HAP-1 (cell line): Measurements from ENCODE around the gene DNAJC27.

ENCODE experiments used
- DNase-seq, 2 experiments: peaks; one replicate each; pipeline ENCODE4 v3.0.0-alpha.2; 2016 to 2020; ENCODE audit warnings: low spot score in 2 of 2
- H3K27me3 ChIP-seq: fragments of 250-450 bp; sonication (Bioruptor Pico); 2 replicates; pipeline ENCODE4 v1.5.1; 2020; ENCODE audit warnings: low read depth, mild to moderate bottlenecking, moderate library complexity
- H3K36me3 ChIP-seq: fragments of 250-450 bp; sonication (Bioruptor Pico); replicated peaks from 2 replicates; pipeline ENCODE4 v1.5.1; 2020; ENCODE audit warnings: mild to moderate bottlenecking
- H3K4me1 ChIP-seq: fragments of 250-450 bp; sonication (Bioruptor Pico); 2 replicates; pipeline ENCODE4 v1.5.1; 2020; ENCODE audit warnings: mild to moderate bottlenecking
- H3K4me3 ChIP-seq: fragments of 250-450 bp; sonication (Bioruptor Pico); 2 replicates; pipeline ENCODE4 v1.5.1; 2020; ENCODE audit warnings: mild to moderate bottlenecking, moderate library complexity
- H3K9me3 ChIP-seq: fragments of 250-450 bp; sonication (Bioruptor Pico); 2 replicates; pipeline ENCODE4 v1.5.1; 2020; ENCODE audit warnings: mild to moderate bottlenecking, moderate library complexity
- in situ Hi-C: fragments of 300-500 bp; cut with MboI; formaldehyde crosslinking; loops from 3 replicates; pipeline ENCODE4 v1.14.3; 2020; ENCODE audit warnings: low sequenced_read_pairs, inconsistent platforms, mixed read lengths

Gene DNAJC27

DNA sequence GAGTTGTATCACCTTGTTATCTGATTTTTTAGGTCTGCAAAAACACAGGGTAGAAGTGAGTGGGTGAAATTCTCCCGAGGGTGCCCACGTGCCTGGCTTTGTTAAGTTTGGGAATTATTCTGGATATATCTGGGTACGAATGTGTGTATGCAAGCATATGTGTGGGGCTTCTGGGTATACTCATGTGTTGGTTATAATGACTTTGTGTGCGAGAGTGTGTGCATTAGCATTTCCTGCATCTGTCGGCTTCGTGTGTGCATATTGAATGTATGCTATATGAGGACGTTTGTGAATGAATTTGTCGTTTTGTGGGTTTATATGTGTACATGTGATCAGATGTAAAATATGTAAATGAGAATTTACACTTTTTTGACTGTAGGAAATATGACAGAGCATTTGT, 13.8 kb upstream of the DNAJC27 start:
- in situ Hi-C loops: no loop called here
- H3K4me3 ChIP-seq: no peak overlapping the region
- no peaks in the 10 kb centered on the region for H3K27me3 ChIP-seq
- no peaks in the 10 kb centered on the region for H3K36me3 ChIP-seq
- no peak for DNase-seq
- H3K9me3 ChIP-seq: no peaks in the 10 kb centered on the region
- H3K4me1 ChIP-seq: no peaks in the 10 kb centered on the region

GRCh38 chr2:24984912-24985311, 13.2 kb upstream of the DNAJC27 start:
- Histone ChIP-seq H3K4me3 (no peak overlapping the region), H3K4me1 (no peaks in the 10 kb centered on the region), H3K9me3 (no peaks in the 10 kb centered on the region), H3K27me3 (no peaks in the 10 kb centered on the region), H3K36me3 (no peaks in the 10 kb centered on the region)
- DNase-seq: no peak
- in situ Hi-C loops: no loop called here

- DNase-seq: no peak
- no peaks in the 10 kb centered on the region for H3K27me3 ChIP-seq
- in situ Hi-C loops: no loop called here
These were observed 9.8 kb upstream of the DNAJC27 start for GRCh38 chr2:24981411-24982136.

DNA sequence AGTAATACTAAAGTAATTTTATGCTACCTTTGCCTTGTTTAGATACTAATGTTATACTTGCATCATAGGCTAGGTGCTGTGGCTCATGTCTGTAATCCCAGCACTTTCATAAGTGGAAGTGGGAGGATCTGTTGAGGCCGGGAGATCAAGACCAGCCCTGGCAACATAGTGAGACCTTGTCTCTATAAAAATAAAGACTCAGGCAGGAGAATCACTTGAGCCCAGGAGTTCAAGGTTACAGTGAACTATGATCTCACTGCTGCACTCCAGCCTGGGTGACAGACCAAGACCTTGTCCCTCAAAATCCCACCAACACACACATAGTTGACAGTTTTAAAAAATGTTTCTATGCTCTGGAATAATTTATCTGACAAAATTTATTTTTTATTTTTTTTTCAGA, 6.9 kb upstream of the DNAJC27 start:
- H3K27me3 ChIP-seq: no peaks in the 10 kb centered on the region

More at GRCh38 chr2:24981411-24982136, 9.8 kb upstream of the DNAJC27 start:
- Histone ChIP-seq H3K4me3 (no peak overlapping the region), H3K36me3 (no peaks in the 10 kb centered on the region), H3K9me3 (no peaks in the 10 kb centered on the region), H3K4me1 (no peaks in the 10 kb centered on the region)

GRCh38 chr2:24977631-24978030, 5.9 kb upstream of the DNAJC27 start:
- in situ Hi-C loops: loop anchor here (5.0 kb wide), 1 partner anchor 155 kb away; no protein-coding TSS in a partner anchor
- Histone ChIP-seq H3K4me1 (peaks cover 6% of the 10 kb centered on the region), H3K36me3 (no peaks in the 10 kb centered on the region), H3K27me3 (no peaks in the 10 kb centered on the region), H3K9me3 (no peaks in the 10 kb centered on the region), H3K4me3 (no peak overlapping the region)
- no peak for DNase-seq

More for the DNA sequence above, 6.9 kb upstream of the DNAJC27 start:
- in situ Hi-C loops: loop anchor here (5.0 kb wide), 1 partner anchor 154 kb away; no protein-coding TSS in a partner anchor
- no peak for DNase-seq
- H3K4me3 ChIP-seq: no peak overlapping the region
- no peaks in the 10 kb centered on the region for H3K36me3 ChIP-seq
- no peaks in the 10 kb centered on the region for H3K4me1 ChIP-seq
- no peaks in the 10 kb centered on the region for H3K9me3 ChIP-seq

DNA sequence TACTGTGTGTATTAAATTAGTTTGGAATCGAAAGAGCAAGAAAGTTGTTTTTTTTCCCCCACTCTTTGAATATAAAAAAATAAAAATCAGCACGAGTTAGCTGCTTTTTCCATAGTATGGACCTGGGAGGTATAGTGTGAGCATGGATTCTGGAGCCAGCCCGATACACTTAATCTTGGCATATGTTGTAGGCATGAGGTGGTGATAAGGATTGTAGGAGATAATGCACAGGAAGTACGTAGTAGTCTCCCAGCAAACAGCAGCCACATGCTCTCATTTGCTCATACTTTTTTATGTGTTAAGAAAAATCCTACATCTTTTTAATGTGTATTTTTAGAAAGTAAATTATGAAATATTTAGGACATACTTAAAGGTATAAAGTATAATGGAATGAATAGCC, 2.1 kb upstream of the DNAJC27 start:
- H3K9me3 ChIP-seq: no peaks in the 10 kb centered on the region
- H3K27me3 ChIP-seq: no peaks in the 10 kb centered on the region
- DNase-seq: no peak
- in situ Hi-C loops: loop anchor here (5.0 kb wide), 1 partner anchor 223 kb away; no protein-coding TSS in a partner anchor
- H3K4me1 ChIP-seq: peaks cover 6% of the 10 kb centered on the region
- no peak overlapping the region for H3K4me3 ChIP-seq
- H3K36me3 ChIP-seq: no peaks in the 10 kb centered on the region

DNA sequence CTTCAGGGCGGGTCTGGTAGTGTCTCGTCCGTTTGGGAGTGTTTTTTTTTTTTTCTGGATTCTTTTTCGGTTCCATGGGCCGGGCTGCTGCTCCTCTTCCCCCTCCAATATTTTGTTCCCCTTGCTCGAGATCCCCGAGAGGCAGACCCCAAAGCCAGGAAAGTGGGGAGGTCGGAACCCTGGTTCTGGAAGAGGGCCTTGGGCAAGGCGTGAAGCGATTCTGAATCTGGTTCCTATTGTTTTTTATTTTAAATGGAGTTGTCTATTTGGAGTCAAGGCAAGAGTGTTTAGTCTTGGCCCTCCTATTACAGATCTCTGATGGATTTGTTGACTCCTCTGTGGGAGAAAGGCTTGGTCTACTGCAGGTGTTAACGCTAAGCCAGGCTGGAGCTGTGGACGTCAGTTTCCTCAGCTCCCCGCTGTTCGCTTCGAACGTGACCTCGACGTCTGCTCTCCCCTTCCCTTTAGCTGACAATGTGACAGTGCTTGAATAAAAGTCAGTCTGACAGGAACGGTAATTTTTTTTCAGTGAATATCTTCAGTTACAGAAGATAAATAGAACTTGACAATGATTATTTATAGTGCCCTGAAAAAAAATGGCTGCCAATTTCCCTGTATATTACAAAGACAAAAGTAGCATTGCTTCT, 683 bp upstream of the DNAJC27 start:
- peak; percentile 24 to 48 for DNase-seq
- Histone ChIP-seq H3K27me3 (no peaks in the 10 kb centered on the region), H3K36me3 (no peaks in the 10 kb centered on the region), H3K4me1 (peaks cover 6% of the 10 kb centered on the region), H3K4me3 (peak overlapping the region; percentile 88), H3K9me3 (no peaks in the 10 kb centered on the region)
- in situ Hi-C loops: loop anchor here (5.0 kb wide), 1 partner anchor 225 kb away; no protein-coding TSS in a partner anchor

DNA sequence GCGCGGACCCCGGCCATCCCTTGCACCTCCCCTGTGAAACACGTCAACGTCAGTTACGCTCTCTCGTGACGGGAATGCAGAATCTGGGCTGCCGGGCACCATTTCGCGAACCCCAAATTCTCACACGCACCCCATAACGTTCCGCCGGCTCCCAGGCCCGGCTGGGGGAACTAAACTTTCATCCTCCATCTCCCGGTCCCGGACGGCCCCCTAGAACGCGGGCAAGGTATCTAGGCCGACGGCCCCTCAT, 544 bp downstream of the DNAJC27 start:
- DNase-seq: peak in 1 of 2 experiments; percentile 37
- peaks cover 6% of the 10 kb centered on the region for H3K4me1 ChIP-seq
- peaks cover 8% of the 10 kb centered on the region for H3K36me3 ChIP-seq
- H3K9me3 ChIP-seq: no peaks in the 10 kb centered on the region
- peak overlapping the region; percentile 88 for H3K4me3 ChIP-seq
- no peaks in the 10 kb centered on the region for H3K27me3 ChIP-seq
- in situ Hi-C loops: loop anchor here (5.0 kb wide), 1 partner anchor 226 kb away; no protein-coding TSS in a partner anchor

GRCh38 chr2:24970483-24971285, 1.1 kb downstream of the DNAJC27 start:
- Histone ChIP-seq H3K27me3 (no peaks in the 10 kb centered on the region), H3K4me3 (peak overlapping the region; percentile 88), H3K36me3 (peaks cover 14% of the 10 kb centered on the region), H3K4me1 (peaks cover 6% of the 10 kb centered on the region), H3K9me3 (no peaks in the 10 kb centered on the region)
- peak in 1 of 2 experiments; percentile 38 for DNase-seq
- in situ Hi-C loops: loop anchor here (5.0 kb wide), 1 partner anchor 227 kb away; no protein-coding TSS in a partner anchor

DNA sequence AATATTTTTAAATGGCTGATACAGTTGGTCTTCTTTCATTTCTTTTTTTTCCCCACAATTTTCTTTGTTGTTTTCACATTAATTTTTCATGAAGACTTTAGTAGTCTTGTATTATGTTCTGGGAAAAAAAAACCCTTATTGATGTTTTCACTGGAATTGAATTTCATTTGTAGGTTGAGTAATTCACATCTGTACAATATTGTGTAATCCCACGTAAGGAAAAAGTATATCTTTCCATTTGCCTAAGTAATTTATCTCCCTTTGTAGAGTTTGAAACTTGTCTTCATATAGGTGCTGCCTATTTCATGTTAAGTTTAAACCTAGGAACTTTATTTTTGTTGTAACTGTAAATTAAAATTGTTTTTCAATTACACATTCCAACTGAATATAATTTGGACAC, 2.0 kb downstream of the DNAJC27 start:
- H3K4me3 ChIP-seq: no peak overlapping the region
- H3K36me3 ChIP-seq: peaks cover 15% of the 10 kb centered on the region
- H3K4me1 ChIP-seq: peaks cover 6% of the 10 kb centered on the region
- DNase-seq: no peak
- no peaks in the 10 kb centered on the region for H3K27me3 ChIP-seq
- H3K9me3 ChIP-seq: no peaks in the 10 kb centered on the region
- in situ Hi-C loops: loop anchor here (5.0 kb wide), 1 partner anchor 228 kb away; no protein-coding TSS in a partner anchor

DNA sequence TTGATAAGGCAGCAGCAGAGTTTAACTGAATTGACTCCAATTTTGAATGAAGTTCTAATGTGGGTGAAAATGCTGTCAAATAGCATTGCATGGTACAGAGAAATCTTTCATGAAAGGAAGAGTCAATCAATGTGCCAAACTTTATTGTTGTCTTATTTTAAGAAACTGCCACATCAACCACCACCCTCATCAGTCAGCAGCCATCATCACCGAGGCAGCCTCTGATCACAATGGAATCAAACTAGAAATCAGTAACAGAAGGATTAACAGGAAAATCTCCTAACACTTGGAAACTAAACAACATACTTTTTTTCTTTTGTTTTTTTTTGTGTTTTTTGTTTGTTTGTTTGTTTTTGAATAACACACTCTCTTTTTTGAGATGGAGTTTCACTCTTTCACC, 9.9 kb downstream of the DNAJC27 start:
- Histone ChIP-seq H3K9me3 (no peaks in the 10 kb centered on the region), H3K36me3 (peaks cover 29% of the 10 kb centered on the region), H3K4me3 (no peak overlapping the region), H3K27me3 (no peaks in the 10 kb centered on the region), H3K4me1 (peaks cover 12% of the 10 kb centered on the region)
- DNase-seq: no peak
- in situ Hi-C loops: no loop called here

- peaks cover 35% of the 10 kb centered on the region for H3K36me3 ChIP-seq
- H3K27me3 ChIP-seq: no peaks in the 10 kb centered on the region
- in situ Hi-C loops: no loop called here
- no peak for DNase-seq
- H3K4me3 ChIP-seq: no peak overlapping the region
- H3K9me3 ChIP-seq: peaks cover 7% of the 10 kb centered on the region
- peaks cover 12% of the 10 kb centered on the region for H3K4me1 ChIP-seq
These were observed 12.0 kb downstream of the DNAJC27 start for GRCh38 chr2:24959761-24960160.

- in situ Hi-C loops: no loop called here
- Histone ChIP-seq H3K27me3 (no peaks in the 10 kb centered on the region), H3K9me3 (peaks cover 7% of the 10 kb centered on the region), H3K36me3 (peaks cover 38% of the 10 kb centered on the region), H3K4me1 (peaks cover 12% of the 10 kb centered on the region), H3K4me3 (no peak overlapping the region)
- DNase-seq: no peak
These were observed 13.3 kb downstream of the DNAJC27 start for GRCh38 chr2:24958411-24958935.
